ENCODE data around the gene ANKFY1.

GRCh38 chr17:4201226-4201625 lies 62.6 kb downstream of the ANKFY1 start:
- TF ChIP-seq POLR2AphosphoS5 (IDR thresholded peaks at IDR 0.05) (no peak), CTCF (IDR thresholded peaks at IDR 0.05) (no peak)
